Activated T-helper 1 cell treated with anti-CD3 and anti-CD28 coated beads, Interleukin-2, amount 50 U/mL, for 16 hours (primary cell): ENCODE measurements around the gene GFOD2.

ENCODE experiments used
- DNase-seq, 2 donors: peaks; one replicate each; pipeline ENCODE4 v3.0.0-alpha.2; 2020; ENCODE audit warnings: low read depth in 1 of 2, low spot score in 1 of 2

The GFOD2 gene

DNA sequence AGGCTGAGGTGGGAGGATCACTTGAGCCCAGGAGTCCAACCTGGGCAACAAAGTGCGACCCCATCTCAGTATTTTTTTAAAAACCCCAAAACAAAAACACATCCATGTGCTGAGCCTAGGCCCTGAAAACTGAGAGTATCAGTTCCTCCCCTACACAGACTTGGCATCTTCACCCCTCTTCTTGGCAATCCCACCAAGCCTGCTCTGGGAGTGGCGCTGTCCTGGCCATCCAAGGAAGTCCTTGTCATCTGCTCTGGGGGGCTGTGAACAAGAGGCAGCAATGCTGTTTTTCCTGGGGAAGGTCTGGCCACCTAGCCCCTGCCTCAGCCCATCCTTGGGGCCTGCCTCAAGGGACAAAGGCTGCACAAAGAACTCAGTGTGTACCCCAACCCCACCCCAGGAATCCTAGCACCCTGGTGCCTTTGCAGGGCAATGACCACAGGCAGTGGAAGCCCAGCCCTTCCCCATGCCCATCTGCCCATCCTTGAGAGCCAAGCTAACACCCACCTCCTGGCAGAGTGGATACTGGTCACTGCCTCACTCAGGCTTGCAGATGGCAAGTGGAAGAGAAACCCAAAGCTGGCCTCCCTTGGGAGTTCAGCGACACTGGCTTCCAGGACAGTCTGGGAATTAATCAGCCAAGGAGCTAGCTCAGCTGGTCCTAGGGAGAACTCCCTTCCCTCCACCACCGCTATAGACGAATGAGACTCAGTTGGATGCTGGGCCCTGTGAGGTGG is 14.8 kb upstream of the GFOD2 start:
- no peak for DNase-seq

DNA sequence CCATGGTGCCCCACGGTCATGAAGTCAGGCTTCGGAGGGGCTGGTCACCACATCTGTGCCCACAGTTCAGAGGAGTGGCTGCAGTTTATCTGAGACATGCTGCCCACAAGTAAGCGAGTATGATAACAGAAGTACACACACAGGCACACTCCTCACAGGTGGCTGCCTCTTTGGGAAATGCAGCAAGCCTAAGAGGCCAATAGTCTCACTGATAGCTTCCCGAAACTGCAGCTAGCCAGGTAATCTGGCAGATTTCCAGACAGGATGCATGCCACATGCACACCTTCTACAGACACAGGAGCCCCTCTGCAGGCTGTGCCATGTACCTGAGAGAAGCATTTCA is 12.6 kb upstream of the GFOD2 start:
- no peak for DNase-seq

- no peak for DNase-seq
These were observed 12.1 kb upstream of the GFOD2 start for GRCh38 chr16:67731071-67731752.

GRCh38 chr16:67730326-67730725 is 11.2 kb upstream of the GFOD2 start:
- DNase-seq = no peak

DNA sequence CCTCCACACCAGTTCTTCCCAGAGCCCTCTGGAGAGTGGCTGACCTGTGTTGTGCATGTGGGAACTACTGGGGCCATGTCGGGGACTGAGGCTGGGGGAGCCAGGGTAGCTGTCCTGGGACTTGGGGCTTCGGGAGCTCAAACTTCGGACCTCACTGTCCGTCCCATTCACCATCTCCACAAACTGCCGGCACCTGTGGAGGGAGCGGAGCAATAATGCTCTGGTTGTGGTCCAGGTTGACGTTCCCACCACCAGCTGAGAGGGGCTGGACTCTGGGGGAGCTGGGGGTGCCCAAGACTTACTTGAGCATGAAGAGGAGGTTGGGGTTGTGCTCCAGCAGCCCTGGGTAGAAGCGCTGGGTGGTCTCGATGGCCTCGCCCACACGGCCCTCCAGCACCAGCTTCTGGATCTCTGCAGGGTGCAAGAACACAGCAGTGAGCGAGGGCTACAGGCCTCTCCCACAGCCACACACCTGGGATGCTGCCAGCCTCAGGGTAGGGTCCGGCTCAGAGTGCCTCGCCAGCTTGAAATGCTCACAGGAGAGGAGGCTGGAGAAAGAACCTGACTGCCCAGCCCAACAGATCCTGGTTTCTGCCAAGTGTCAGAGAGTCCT is 10.6 kb upstream of the GFOD2 start:
- DNase-seq = no peak

GRCh38 chr16:67727521-67728485 is 8.7 kb upstream of the GFOD2 start:
- no peak for DNase-seq

GRCh38 chr16:67726106-67727034 is 7.3 kb upstream of the GFOD2 start:
- no peak for DNase-seq

DNA sequence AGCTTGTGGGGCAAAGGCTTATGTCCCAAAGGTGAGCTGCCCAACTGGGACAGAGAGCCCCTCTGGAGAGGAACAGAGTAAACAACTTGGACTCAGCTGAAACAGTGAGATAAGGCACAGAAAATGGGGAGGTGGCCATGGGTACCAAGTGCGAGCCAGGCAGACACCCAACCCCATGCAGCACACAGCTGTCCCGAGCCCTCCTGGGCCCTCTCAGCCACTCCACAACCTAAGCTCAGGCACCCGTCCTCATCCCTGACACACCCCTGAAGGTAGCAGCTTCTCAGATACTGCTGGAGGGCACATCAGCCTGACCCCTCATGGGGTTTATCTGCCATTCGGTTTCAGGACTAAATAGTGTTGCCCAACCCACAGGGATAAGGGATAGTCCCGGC is 4.8 kb upstream of the GFOD2 start:
- DNase-seq = no peak

DNA sequence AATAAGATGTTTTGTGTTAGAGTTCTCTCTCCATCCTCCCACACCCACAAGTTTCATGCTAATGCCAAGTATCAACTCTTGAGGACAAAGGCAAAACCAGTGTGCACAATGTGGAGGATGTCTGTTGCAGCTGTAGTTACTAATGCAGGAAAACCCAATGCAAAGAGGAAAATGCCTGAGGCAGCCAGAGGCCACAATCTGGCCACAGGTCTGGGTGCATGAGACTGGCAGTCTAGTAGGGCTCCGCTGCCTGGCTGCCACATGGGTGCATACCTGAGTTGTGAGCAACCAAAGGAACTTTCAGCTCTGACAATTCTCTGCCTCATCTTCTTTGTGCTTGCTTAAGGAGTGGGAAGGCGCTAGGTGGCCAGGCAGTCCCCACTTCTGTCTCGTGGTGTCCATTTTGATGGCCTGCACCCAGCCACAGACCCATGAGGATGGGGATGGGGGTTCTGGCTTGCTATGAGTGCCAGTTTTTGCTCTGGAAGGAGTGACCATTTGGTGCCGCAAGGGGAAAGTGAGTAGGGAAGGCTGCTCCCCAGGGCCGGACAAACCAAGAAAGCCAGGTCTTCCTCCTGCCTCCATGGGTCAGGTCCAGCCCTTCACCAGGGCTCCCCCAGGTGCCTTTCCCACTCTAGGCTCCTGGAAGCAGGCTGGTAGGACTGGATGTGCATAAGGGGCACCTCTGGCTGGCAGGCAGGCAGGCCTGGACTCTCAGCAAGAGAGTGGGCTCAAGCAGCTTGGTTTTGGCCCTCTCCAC is 4.2 kb upstream of the GFOD2 start:
- DNase-seq = no peak

DNA sequence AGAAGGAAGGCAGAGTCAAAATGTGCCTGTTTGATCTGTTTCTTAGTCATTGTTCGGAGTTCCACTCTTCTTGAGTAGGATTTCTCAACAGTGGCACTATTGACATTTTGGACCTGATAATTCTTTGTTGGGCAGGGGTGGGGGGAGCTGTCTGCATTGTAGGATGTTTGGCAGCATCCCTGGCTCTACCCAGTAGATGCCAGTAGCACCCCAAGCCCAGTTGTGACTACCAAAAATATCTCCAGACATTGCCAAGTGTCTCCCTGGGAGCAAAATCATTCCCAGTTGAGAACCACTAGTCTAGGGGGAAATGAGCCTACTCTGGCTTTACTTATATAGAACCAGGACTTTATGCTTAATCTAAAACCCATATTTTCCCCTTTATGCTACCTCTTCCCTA is 1.1 kb upstream of the GFOD2 start:
- no peak for DNase-seq

- no peak for DNase-seq
These were observed 645 bp upstream of the GFOD2 start for GRCh38 chr16:67719778-67720144.

DNA sequence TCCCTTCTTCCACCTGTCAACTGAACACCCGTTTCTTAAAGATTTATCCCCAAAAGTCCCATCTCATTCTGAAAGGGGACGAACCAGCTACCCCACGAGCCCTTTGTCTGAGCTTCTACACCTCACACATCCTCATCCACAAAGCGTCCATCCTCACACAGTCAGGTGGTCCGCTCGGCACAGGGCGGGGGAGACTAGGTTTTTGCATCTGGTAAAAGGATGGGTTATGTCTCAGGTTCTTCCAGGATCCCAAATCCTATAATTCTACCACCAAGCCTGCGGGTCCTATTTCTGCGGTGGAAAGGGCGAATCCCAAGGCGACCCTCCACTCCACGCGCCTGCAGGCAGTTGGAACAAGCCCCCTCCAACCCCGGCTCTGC is 458 bp downstream of the GFOD2 start:
- DNase-seq = no peak

GRCh38 chr16:67716097-67716496 is 3.0 kb downstream of the GFOD2 start:
- DNase-seq = no peak

GRCh38 chr16:67714522-67714921 is 4.6 kb downstream of the GFOD2 start:
- no peak for DNase-seq

DNA sequence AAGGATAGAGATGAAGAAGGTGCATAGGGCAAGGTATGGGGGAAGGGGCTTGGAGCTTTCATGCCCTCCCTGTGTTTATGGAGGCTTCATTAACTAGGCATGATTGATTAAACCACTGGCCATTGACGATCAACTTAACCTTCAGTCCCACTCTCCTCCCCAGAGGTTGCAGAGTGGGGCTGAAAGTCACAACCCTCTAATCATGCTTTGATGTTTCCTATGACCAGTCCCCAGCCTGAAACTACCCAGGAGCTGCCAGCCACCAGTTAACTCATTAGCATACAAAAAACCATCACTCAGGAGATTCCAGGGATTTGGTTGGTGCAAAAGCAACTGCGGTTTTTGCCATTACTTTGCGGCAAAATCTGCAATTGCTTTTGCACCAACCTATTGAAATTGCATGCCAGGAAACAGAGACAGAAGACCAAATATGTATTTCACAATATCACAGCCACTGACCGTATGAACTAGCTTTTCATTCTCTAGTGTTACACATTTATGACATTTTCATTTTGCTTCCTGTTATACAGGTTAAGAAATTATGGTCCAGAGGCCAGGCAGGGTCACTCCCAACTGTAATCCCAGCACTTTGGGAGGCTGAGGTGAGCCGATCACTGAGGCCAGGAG is 5.4 kb downstream of the GFOD2 start:
- DNase-seq = no peak

DNA sequence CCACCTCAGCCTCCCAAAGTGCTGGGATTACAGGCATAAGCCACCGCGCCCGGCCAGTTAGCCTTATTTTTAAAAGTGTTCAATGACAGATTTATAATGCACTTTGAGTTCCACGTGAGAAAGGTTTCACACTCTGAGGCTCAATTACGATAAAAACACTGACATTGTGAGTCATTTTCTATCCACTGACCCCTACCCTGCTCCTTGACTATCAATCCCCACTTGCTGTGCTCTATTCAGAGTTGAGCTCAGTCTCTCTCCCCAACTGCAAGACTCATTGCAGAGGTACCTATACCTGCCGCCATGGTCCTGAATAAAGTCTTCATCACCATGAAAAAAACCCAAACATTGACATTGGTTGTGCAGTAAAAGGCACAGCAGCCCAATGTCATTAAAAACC is 8.5 kb downstream of the GFOD2 start:
- no peak for DNase-seq

DNA sequence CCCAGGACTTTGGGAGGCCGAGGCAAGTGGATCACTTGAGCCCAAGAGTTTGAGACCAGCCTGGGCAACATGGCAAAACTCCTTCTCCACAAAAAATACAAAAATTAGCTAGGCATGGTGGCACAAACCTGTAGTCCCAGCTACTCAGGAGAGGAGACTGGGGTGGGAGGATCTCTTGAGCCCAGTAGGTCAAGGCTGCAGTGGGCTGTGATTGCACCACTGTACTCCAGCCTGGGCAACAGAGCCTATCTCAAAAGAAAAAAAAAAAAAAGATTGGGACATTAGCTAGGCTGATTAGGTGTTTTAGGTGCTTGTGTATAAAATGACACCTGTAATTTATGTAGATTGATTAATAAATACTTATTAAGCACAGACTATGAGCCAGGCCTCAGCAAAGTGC is 10.1 kb downstream of the GFOD2 start:
- DNase-seq = no peak

- no peak for DNase-seq
These were observed 10.7 kb downstream of the GFOD2 start for GRCh38 chr16:67708368-67708771.

- DNase-seq = no peak
These were observed 11.3 kb downstream of the GFOD2 start for GRCh38 chr16:67707790-67708189.
